ENCODE data around the gene SYNE1.
"Not testable (repeated sequence)": the region's sequence is repeated elsewhere in the genome, so short reads cannot be mapped to it uniquely, and the experiment has no call there.

Gene SYNE1

GRCh38 chr6:152478377-152479010, 158.7 kb downstream of the SYNE1 start:
- DNase-seq, result no peak

DNA sequence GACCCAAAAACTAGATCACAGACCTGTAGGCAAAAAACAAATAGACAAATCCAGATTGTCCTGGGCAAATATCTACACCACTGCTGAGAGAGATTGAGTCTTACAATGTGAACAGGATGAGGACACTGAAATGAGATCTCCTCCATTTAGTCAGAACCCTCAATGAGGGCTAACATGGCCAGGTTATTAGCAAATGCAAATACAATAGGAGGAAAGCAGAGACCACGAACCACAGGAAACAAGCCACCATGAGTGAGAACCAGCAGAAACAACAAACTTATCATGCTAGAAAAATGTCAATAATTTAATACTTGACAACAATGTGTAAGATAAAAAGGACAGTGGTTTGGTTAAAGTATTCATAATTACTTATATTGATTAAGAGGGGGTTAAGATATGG, 162.8 kb downstream of the SYNE1 start:
- DNase-seq, result no peak

DNA sequence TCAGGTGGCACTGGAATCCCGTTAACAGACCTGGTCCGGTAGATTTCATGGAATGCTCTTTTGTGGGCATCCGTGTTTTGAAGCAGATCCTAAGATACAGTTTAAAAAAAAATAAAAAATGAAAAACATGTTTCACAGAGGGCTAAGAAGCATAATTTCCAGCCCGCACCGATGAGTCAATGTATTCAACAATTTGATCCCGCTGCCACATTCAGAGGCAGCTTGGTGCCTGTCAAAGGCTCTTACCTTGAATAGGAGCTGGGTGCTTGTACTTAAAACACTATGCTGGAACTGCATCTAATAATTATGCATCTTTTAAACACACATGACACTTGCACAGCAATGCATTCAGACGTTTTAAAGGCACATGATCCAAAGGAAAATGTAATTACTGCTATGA, 164.8 kb downstream of the SYNE1 start:
- DNase-seq, result no peak

GRCh38 chr6:152471456-152472265, 165.5 kb downstream of the SYNE1 start:
- no peak for DNase-seq

- DNase-seq, result no peak
Measured at GRCh38 chr6:152463164-152463563, 174.0 kb downstream of the SYNE1 start.

DNA sequence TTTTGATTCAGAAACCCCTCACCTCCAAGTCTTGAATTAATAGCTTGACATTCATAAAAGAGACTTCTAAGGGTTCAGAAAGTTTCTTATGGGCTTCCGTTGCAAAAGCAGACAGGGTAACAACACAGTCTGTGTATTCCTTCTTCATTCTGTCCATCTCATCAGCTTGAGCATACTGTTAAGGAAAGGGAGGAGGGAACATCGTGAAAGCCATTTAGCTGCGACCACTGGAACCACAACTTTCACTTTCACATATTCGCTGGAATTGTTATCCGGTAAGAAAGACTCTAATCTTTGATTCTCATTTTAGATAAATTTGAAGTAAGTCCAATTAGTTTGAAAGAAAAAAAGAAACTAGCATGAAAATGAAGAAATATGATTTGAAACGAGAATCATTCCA, 174.4 kb downstream of the SYNE1 start:
- no peak for DNase-seq

- no peak for DNase-seq
Measured at GRCh38 chr6:152461556-152461955, 175.6 kb downstream of the SYNE1 start.

GRCh38 chr6:152458648-152459644, 178.2 kb downstream of the SYNE1 start:
- DNase-seq, result no peak

- no peak for DNase-seq
Measured at GRCh38 chr6:152457949-152458624, 179.1 kb downstream of the SYNE1 start.

- no peak for DNase-seq
Measured at GRCh38 chr6:152454003-152454402, 183.2 kb downstream of the SYNE1 start.

DNA sequence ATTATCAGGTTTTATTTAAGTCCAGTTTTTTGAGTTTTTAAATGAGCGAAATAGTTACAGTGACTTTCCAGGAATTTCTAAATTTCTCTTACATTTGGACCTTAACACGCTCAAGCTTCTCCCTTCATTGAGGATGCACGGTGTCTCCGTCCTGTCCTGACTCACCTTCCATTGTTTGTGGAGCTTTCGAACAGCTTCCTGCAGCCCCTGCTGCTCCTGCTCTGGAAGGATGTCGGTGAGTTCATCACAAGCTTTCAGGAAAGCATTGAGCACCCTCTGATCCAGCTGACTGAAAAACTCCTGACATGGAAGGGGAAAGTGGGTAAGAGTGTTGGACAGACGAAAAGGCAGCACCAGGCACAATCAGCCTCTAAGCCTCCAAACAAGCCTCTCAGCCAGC, 183.7 kb downstream of the SYNE1 start:
- no peak for DNase-seq

- DNase-seq, result no peak
Measured at GRCh38 chr6:152452639-152453038, 184.5 kb downstream of the SYNE1 start.

DNA sequence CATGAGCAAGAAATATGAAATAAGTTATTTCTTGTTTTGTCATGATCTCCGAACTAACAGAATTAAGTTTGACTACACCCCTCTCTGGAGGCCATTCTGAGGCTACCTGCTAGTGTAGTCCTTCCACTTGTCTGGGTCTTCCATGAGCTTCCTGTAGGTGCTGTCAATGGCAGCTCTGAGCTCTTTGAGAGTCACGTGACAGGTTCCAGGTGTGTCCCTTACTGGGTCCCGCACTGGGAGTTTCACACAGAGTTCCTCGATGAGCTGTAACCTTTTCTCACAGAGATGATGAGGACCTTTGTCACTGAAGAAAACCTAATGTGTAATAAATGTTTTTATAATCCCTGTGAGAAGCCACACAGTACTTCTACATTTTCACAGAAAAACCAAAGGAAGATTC, 186.6 kb downstream of the SYNE1 start:
- DNase-seq, result no peak

GRCh38 chr6:152441902-152442301, 195.3 kb downstream of the SYNE1 start:
- no peak for DNase-seq

- no peak for DNase-seq
Measured at GRCh38 chr6:152435816-152436215, 201.3 kb downstream of the SYNE1 start.

DNA sequence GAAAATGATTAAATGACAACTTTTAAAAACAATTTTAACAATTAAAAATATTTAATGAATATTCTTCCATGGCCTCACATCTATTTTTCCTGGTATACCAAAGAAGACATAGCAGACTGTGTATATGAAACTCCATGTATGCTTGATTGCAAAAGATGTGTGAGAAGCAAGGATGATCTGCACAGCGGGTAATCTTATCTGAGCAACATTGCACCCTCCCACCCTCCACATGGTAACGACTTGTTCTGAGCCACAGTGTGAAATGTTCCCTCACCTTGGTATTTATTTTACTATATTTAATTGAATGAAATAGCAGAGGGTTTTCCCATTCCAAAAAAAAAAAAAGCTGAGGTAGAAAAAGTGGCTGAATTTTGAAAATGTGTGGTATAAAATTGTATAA, 204.4 kb downstream of the SYNE1 start:
- no peak for DNase-seq

DNA sequence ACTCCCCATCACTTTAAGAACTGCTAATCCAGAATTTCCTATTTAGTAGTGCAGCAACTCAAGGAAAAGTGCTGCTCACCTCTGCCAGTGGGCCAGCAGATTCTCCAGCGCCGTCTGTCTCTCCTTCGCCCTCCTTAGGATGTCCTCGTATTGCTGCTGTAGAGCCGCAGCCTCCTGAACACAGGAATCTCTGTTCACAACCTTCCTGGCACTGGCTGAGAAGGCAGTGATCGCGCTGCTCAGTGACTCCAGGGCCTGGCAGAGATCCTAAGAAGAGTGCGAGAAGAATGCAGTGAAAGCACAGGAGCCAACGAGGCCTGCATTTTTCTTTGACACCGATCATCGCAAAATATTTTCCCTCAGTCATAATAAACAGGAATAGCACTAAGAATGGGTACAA, 209.0 kb downstream of the SYNE1 start:
- no peak for DNase-seq

DNA sequence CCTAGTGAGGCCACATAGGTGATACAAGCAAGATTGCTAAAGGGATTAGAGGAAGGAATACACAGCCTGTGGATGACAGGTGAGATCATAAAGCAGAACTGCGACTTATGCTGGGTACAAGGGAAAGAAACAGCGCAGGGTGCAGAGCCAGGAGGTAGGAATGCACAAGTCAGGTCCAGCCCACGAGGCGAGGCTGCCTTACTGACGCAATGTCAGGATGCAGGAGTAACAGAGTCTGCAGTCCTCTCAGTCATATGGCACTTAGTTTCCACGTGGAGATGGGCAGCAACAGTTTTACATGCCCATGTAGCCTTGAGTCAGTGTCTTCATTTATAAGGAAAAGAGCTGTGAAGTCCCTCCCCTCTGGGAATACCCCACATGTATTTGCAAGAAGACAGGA, 210.9 kb downstream of the SYNE1 start:
- DNase-seq, result no peak

DNA sequence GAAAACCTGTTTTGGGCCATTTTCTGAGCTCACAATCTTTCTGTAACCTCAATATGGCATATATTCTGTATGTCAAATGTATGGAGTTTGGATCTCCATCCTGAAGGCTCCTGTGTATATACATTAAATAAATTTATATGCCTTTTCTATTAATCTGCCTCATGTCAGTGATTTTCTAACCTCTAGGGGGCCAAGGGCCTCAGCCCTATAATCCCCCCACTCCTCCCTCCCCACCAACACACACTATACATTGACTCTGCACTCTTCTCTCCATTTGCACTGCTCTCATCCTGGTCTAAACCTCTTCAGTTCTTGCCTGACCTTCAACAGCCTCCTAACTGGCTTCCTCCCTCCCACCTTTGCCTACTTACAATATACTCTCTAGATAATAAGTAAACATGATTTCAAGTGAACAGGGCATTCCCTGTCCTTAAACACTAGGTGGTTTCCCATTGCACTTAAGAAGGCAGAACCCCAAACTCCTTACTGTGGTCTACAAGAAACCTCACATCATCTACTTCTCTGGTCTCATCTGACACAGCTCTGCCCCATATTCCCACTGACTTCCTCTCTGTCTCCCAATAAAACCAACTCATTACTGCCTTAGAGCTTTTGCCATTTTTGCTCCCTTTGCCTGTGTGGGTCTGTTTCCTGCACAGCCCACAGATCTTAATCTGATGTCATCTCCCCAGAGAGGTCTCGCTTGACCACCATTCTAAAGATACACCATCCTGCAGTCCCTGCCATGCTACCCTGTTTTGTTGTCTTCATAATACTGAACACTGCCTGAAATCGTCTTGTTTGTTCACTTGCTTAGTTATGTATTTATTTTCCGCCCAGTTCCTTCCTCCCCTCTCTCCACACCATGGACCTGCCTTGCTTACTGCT, 213.7 kb downstream of the SYNE1 start:
- DNase-seq, result no peak

- not testable (repeated sequence) for DNase-seq
Measured at GRCh38 chr6:152421496-152421895, 215.7 kb downstream of the SYNE1 start.

DNA sequence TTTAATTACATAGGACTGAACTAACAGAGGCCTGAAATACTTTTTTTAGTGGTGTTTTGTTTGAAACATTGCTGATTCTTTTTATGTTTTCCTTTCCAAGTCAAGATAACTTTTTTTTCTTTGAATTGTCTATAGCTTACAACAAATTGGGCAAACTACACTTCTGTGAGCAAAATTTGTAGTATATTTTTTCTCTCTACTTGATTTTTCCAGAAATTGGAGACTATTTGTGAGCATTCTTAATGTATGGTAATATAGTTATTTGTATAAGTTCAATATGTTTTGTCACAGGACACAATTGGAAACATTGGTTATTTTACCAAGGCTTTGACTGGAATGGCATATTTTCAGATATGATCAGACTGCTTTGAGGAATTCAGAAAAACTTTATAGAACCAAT, 216.5 kb downstream of the SYNE1 start:
- DNase-seq, result no peak

DNA sequence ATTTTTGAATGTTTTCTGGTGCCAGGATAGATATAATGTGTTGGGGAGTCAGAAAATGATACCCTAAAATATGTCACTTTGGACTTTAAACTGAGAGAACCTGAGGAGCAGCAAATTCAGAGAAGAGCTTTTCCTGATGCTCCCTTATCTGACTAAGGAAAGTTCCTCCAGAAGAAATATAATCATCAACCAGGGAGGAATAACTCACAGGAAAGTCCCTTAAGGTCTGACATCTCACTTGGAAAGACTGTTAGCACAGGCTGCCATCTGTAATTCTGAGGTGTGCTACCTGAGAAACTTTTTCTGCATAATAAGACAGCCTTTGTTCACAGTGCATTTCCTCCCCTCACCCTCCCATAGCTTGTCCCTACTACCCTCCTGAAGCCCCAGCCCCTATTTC, 218.6 kb downstream of the SYNE1 start:
- no peak for DNase-seq
